ENCODE data around the gene CYP11A1.

CYP11A1 gene

DNA sequence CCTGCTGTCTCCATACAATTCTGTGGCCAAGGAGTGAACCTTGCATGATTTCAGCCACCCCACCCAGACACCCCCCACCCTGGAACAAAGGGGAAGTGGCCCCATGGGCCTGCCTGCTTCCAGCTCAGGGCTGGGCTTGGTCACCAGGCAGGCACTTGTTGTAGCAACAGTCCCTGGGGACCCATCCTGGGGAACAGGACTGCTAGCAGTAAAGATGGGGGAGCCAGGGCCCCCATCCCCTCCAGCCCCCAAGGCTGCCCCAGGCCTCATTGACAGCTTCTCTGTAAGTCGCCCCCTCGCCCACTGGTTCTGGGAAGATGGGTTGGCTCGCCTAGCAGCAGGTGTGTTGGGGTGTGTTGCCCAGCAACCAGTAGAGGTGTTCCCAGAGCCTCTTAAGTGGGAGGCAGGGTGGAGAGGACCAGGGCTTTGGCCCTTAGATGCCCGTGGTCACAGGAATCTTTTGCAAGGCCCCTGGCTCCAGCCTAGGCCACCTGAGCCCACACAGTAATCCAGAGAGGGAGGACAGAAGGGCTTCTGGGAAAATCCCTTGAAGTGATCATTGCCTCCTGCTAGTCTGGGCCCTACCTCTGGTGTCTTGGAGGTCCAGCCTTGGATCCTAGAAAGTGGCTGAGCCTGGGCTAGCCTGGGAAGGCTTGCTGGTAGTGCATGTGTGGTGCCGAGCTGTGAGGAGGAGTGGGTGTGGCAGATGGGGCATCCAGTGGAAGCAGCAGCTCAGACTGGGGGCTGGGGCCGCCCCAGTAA is 48.9 kb downstream of the CYP11A1 start:
- no peak for DNase-seq

GRCh38 chr15:74317820-74318375 is 49.5 kb downstream of the CYP11A1 start:
- peak; percentile 36 for DNase-seq

DNA sequence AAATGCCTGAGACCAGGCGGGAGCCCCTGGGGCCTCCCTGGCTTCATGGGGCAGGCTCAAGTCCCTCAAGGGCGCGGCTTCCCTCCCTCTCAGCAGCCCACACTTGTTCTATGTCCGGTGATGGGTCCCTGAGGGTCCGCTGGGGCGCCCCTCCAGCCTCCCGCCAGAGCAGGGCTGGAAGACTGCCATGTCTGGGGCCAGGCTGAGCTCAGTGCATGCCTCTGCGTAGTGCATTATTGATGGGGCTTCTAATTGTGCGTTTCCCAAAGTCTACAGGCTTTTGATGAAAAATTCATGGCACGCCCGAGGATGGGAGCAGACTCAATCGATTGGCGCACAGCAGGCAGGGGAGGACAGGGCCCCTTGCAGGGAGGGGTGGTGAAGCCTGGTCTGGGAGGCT is 51.3 kb downstream of the CYP11A1 start:
- no peak for DNase-seq

DNA sequence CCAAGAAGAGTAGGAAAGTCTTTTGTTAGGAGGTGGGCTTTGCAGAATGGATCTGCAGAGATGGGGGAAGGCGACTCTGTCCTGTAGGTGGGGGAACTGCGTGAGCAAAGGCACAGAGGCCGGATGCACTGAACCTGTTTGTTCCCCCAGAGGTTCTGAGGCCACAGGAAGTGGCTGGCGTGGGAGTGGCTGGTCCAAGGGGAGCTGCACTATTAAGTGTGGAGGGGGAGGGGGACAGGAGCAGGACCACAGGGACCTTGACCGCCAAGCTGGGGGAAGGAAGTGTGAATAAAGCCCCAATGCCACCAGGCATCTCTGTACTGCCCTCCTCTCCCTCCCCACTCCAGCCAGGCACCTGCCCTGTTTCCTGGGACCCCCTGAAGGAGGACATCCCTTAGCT is 51.8 kb downstream of the CYP11A1 start:
- no peak for DNase-seq

- no peak for DNase-seq
Observed at GRCh38 chr15:74314795-74315438, 52.5 kb downstream of the CYP11A1 start.

- no peak for DNase-seq
Observed at GRCh38 chr15:74313889-74314288, 53.6 kb downstream of the CYP11A1 start.

DNA sequence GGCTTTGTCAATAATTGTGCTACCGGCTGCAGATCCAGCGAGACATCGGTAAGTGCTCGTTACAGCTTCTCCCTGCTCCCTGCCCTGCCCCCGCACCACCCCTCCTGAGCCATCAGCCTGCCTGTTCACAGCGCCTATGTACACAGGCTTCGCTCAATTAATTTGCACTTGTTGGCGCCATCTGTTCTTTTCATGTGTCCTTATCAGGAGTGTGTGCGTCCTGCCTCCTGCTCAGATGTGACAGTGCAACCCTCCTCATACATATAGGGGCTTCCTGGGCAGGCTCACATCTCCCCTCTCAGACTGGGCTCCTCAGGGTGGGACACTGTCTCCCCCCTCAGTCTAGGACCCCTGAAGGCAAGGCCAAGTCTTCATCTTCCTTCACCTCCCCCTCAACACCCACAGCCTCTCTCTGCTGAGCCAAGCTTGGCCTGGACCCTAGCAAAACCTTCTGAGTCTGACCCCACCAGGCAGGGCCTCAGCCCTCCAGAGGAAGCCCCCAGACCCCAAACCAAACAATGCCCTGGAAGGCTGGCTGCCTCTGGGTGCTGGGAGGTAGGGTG is 54.9 kb downstream of the CYP11A1 start:
- peak; percentile 72 for DNase-seq

DNA sequence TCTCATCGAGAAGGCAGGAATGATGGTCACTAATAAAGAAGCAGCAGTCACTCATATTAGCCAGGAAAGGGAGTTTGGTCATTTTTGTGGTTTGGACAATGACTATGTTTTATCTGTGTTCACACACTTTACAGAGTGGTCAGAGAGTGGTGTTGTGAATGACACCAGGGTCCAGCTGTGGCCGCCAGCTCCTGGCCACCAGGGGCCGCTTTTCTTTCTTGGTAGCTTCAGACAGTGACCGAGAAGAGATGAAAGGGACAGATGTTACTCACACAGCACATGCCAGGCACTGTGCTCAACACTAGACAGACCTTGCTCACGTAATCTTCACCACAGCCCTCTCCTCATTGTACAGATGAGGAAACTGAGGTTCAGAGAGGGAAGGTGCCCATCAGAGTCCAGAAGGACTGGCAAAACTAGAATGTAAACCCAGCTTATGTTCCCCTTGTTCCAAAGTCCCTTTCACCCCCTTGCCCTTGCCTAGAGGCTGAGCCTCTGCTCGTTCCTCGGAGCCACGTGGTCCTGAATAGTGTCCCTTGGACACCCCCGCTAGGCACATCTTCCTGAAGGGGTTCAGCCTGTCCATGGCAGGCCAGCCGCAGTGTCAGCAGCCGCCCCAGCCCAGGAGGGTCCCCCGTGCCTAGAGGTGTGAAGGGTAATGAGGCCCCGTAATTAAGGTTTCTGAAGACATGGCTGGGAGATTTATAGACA is 55.6 kb downstream of the CYP11A1 start:
- no peak for DNase-seq

GRCh38 chr15:74307827-74308811 is 59.3 kb downstream of the CYP11A1 start:
- no peak for DNase-seq

GRCh38 chr15:74306781-74307217 is 60.6 kb downstream of the CYP11A1 start:
- no peak for DNase-seq

- no peak for DNase-seq
Observed at GRCh38 chr15:74305687-74306086, 61.8 kb downstream of the CYP11A1 start.

GRCh38 chr15:74304431-74304830 is 63.0 kb downstream of the CYP11A1 start:
- no peak for DNase-seq

DNA sequence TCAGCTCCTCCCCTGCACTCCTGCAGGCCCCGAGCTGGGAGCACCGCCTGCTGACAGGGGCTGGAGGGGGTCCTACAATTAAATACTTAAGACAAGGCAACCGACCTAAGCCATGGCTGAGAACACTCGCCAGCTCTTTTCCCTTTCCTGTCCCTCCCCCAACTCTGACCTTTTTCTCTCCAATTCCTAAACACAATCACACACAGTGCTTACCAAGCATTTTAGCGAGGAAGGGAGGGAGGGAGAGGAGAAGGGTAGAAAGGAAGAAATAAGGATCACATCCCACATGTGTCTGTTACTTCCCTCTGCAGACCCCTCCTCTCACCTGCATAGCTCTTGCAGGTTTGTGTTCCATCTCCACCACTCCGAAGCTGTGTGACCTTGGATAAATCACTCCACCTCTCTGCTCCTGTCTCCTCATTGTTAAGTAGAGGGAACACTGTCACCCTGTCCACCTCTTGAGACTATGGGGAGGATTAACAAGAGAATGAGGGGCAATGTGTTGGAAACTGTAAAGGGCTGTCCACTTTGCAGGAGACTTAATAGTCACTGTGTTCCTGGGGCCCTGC is 63.6 kb downstream of the CYP11A1 start:
- no peak for DNase-seq

DNA sequence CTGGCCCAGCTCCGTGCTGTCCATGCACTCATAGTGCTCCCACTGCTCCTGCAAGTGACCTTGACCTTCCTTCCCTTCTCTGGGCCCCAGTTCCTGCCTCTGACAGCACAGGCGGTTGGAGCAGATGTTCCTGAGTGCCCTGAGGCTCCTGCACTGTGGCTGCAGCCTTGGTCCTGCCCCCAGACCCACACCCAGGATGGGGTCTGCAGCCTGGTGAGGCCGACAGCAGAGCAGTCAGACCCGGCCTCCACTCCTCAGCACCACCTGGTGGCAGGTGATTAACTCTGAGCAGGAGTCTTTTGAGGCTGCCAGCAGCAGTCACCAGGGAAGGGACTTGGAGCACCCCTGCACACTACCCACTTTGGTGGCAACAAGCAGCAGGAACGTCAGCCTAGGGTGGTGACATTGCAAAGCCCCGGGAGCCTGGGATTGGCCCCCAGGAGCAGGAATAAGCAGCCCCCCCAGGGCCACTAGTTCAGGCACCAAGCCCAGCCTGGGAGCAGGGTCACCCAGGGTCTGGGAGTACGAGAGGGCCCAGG is 64.6 kb downstream of the CYP11A1 start:
- no peak for DNase-seq

DNA sequence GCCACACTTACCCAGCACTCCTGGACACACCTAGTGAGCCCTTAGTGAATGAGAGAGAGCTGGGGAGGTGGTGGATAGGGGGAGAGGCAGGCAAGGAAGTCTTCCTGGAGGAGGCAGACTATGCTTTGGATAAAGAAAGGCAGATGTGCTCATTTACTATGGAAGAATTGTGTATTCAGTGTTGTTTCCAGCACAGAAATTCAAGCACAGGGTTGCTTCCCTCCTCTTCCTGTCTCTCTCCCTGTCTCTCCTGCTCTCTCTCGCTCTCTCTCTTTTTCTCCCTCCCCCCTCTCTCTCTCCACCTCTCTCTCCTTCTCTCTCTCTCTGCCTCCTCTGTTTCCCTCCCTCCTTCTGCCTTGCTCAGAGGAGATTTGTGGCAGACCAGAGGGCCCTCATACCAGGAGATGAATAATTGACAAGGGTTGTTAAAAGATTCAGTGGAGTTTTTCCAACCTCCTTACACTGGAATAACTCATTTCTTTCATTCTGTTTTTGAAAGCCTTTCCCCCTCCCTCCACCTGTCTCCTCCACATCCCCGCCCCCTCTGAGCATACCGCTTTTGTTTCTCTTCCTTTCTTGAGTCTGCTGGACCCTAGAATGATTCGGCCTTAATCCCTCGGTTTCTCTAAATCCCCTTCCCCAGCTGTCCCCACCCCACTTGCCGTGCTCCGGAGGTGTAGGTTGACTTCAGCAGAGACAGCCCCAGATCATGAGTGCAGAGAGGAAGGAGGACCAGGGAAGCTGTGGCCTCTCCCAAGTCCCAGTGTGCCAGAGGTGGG is 65.7 kb downstream of the CYP11A1 start:
- DNase-seq: no peak

GRCh38 chr15:74300057-74300795 is 67.2 kb downstream of the CYP11A1 start:
- DNase-seq: no peak

GRCh38 chr15:74297887-74298286 is 69.6 kb downstream of the CYP11A1 start:
- no peak for DNase-seq

DNA sequence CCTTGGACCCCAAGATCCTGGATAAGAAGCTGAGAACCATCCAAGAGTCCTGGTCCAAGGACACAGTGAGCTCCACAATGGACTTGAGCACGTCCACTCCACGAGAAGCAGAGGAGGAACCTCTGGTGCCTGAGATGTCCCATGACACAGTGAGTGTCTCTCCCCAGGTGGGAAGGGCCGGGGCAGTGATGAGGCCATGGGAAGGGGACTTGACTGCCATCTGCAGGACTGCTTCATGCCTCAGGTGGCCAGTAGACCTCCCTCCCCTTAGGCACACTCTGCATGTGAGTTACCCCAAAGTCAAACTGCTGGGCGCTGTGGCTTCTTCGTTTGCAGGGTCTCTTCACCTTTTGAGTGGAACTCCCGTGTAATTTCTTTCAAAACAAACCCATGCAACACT is 71.6 kb downstream of the CYP11A1 start:
- DNase-seq: no peak

- DNase-seq: no peak
Observed at GRCh38 chr15:74294010-74294409, 73.4 kb downstream of the CYP11A1 start.
